Left ventricle myocardium superior (tissue), 1 donor: ENCODE measurements around the gene KDM8. TPM values are rescaled to one million over a fixed set of nuclear protein-coding genes. Genes with fewer than 3 reads are reported as not detected.
A peak's percentile ranks its signal among the peaks of the same experiment; 100 is the strongest.
"Not testable (repeated sequence)": the region's sequence is repeated elsewhere in the genome, so short reads cannot be mapped to it uniquely, and the experiment has no call there.

Source experiments
- ATAC-seq: fragments of 200-7000 bp; cut with Tn5 transposase; one replicate; pipeline ENCODE4 v1.9.1; 2020; ENCODE audit warnings: mild to moderate bottlenecking, moderate library complexity
- DNase-seq: peaks from one replicate; pipeline ENCODE4 v3.0.0-alpha.2; 2020
- intact Hi-C: fragments of 100-400 bp; cut with micrococcal nuclease; formaldehyde crosslinking; loops from one replicate; pipeline ENCODE4 v1.11.0; 2022
- total RNA-seq: library from RNA; stranded (reverse); fragmentation: NEBNext Ultra II Directional; extraction: Animal tissue kit (Norgen Biotek cat#: 25700); gene quantifications from one replicate; pipeline ENCODE4 v1.2.1, GENCODE V29; 2021
- donor health status: DM: no; HTN: yes; CAD: no; lungs with severe emphysema.

The KDM8 gene
- total RNA-seq, 1 donor from 2014 or later, result 3.7 TPM

DNA sequence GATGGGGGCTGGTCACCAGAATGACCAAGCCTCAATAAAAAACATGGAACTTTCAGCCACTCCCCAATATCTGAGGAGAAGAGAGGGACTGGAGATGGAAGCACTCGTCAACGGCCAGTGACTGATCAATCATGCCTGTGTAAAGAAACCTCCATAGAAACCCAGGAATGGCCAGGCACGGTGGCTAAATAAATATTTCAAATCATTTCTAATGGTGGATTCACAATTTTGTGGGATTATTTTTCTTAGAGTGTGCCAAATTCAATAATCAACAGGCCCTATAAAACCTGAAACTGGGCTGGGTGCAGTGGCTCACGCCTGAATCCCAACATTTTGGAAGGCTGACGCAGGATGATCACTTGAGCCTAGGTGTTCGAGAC, 48.9 kb downstream of the KDM8 start:
- DNase-seq (no peak), ATAC-seq (no peak)
- intact Hi-C loops, result no loop called here

DNA sequence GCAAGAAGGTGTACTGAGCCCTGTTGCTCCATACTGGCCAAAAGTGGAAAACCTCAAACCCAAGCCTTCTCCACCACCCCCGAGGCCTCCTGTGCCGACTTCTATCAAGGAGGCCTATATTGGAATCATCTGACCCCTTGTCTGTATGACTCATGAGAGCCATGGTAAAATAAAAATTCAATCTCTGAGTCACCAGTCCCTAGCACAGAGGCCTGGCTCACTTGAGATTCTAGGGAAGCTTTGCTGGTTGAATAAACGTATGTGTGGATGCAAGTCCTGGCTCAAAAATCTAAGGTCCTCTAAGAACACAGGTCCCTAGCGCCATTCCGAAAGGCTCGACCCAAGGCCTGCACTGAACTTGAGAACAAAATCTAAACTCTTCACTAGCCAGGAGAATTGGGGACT, 50.2 kb downstream of the KDM8 start:
- intact Hi-C loops, result no loop called here
- DNase-seq, result no peak
- ATAC-seq, result peak; percentile 34

DNA sequence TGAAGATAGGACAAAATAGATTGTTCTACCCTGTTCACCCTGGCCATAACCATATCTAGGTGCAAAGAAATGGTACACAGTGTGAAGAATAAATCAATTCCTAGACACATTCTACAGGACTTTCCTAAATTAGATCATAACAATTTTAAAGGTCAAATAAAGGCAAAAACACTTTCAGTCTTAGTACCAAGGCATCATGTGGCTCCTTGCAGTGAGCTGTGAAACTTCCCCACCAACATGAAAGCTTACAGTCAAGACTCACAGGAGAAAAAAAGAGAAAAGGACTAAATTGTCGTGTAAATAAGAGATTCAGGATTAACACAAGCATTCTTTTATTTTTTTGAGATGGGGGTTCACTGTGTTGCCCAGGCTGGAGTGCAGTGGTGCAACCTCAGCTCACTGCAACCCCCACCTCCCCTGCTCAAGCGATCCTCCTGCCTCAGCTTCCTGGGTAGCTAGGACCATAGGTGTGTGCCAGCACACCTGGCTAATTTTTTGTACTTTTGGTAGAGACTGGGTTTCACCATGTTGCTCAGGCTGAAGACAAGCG, 51.0 kb downstream of the KDM8 start:
- DNase-seq, result no peak
- no peak for ATAC-seq
- intact Hi-C loops, result no loop called here

DNA sequence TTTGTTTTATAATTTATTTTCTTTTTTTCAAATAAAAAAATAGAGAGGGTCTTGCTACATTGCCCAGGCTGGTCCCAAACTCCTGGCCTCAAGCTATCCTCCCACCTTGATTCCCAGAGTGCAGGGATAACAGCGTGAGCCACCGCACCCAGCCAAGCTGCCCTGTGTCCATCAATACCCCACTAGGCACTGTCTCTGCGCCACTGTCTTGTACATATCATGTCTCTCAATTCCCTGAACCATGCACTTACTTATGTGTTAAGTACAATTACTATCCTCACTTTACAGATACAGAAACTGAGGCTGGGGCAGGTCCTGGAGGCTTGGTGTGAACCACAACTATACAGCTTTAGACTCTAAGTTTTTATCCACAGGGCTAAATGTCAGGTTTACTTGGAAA, 53.5 kb downstream of the KDM8 start:
- ATAC-seq (no peak), DNase-seq (no peak)
- intact Hi-C loops, result no loop called here

DNA sequence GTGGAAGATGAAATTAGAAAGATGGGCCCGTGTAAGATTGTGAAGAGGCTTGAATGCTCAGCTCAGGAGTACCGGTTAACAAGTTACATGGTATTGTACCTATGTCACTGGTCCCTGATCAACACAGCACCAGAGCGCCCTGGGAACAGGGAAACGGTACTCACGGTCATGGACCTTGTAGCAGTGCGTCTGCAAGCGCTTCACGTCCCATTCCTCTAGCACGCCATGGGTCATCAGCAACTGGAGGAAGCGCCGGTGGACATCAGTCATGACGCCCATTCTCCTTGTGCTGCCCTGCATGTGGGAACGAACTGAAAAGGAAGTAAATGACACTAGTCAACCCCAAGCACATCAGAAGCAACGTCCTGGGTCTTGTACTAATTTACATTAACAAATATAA, 53.9 kb downstream of the KDM8 start:
- intact Hi-C loops, result no loop called here
- no peak for ATAC-seq
- DNase-seq, result no peak

DNA sequence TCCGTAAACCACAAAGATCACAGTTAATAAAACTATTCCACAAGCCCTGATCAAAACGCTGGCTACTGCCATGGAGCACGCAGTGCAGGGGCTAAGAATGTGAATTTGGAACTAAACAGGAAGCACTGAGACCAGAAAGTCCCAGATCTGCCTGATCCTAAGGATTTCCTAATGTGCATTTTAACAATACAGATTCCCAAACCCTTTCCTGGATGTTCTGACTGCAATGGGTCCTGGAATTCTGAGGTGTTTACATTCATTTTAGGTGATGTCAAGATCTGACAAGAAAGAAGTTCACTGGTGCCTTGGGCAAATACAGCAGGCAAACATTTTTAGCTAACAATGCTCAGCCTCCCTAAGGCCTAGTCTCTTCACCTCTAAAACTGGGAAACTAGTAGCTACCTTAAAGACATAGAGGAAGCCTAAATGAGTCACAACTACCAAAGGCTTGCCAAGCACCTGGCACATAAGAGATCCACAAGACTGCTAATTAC, 55.0 kb downstream of the KDM8 start:
- DNase-seq (no peak), ATAC-seq (peak; percentile 23)
- intact Hi-C loops, result no loop called here

DNA sequence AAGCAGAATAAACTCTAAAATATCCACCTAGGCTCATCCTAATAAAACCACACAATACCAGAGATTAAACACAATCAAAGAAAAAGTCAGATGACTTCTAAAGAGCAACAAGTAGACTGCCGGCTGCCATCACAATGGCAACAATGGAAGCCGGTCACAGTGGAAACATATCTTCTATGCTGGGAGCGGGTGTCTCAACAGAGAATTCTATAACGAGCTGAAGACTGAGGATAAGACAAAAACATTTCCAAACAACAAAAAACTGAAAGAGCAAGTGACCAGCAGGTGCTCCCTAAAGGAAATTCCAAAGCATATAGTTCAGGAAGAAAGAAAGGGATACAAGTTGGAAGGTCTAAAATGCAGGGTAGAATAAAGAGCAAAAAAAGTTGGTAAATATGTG, 56.4 kb downstream of the KDM8 start:
- DNase-seq, result no peak
- intact Hi-C loops, result no loop called here
- ATAC-seq, result no peak

DNA sequence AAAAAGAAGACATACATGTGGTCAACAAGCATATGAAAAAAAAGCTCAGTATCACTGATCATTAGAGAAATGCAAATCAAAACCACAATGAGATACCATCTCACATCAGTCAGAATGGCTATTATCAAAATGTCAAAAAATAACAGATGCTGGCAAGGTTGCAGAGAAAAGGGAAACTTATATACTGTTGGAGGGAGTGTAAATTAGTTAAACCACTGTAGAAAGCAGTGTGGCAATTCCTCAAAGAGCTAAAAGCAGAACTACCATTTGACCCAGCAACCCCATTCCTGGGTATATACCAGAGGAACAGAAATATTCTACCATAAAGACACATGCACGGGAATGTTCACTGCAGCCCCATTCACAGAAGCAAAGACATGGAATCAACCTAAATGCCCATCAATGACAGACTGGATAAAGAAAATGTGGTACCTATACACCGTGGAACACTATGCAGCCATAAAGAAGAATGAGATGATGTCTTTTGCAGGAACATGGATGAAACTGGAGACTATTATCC, 59.6 kb downstream of the KDM8 start:
- ATAC-seq, DNase-seq, intact Hi-C loops: not testable (repeated sequence)

DNA sequence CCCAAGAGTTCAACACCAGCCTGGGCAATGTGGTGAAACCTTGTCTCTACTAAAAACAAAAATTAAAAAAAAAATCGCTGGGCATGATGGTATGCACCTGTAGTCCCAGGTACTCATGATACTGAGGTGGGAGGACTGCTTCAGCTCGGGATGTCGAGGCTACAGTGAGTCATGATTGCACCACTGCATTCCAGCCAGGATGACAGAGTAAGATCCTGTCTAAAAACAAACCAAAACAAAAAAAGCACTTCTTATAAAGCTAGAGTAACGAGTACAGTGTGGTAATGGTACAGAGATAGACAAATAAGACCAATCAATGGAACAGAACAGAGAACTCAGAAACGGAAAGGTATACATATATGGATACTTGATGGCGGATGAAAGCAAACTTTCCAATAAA, 60.8 kb downstream of the KDM8 start:
- ATAC-seq (no peak), DNase-seq (no peak)
- intact Hi-C loops, result no loop called here

DNA sequence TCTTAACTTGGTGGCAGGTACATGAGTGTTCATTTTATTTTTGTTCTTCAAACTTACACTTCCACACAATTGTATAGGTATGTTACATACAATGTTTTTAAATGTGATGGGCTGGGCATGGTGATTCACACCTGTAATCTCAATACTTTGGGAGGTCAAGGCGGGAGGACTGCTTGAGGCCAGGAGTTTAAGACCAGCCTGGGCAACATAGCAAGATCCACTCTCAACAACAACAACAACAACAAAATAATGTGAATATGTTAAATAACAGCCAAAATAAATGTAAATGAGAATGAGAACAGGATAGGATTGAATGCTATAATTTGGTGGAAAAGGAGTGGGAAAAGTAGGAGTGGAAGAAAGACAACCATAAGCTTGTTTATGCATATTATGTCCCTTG, 62.7 kb downstream of the KDM8 start:
- ATAC-seq (no peak), DNase-seq (no peak)
- intact Hi-C loops, result no loop called here

DNA sequence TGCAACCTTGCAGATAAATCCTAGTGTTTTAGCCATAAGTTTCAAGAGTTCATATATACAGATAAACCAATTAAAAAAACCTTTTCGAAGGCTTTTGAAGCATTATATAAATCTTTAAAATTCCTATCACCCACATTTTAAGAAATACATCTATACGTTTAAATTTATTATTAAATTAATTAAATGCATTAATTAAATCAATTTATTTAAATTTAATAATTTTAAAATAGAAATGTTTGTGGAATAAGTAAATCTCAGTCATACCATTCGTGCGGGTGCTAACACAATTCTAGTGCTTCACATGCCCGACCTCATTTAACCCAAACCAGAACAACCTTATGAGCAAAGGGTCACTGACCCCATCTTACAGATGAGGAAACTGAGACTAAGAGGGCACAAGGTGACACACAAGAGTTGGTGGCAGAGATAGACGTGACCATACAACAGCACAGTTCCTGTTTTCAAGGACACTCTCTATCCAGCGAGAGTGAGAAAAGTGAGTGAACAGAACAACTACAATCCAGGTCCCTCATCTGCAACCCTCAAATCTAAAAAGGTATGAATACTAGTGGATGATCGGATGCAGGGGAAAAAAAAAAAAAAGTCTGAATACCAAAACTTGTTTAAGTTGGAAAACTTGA, 63.8 kb downstream of the KDM8 start:
- DNase-seq (no peak), ATAC-seq (no peak)
- intact Hi-C loops, result no loop called here

DNA sequence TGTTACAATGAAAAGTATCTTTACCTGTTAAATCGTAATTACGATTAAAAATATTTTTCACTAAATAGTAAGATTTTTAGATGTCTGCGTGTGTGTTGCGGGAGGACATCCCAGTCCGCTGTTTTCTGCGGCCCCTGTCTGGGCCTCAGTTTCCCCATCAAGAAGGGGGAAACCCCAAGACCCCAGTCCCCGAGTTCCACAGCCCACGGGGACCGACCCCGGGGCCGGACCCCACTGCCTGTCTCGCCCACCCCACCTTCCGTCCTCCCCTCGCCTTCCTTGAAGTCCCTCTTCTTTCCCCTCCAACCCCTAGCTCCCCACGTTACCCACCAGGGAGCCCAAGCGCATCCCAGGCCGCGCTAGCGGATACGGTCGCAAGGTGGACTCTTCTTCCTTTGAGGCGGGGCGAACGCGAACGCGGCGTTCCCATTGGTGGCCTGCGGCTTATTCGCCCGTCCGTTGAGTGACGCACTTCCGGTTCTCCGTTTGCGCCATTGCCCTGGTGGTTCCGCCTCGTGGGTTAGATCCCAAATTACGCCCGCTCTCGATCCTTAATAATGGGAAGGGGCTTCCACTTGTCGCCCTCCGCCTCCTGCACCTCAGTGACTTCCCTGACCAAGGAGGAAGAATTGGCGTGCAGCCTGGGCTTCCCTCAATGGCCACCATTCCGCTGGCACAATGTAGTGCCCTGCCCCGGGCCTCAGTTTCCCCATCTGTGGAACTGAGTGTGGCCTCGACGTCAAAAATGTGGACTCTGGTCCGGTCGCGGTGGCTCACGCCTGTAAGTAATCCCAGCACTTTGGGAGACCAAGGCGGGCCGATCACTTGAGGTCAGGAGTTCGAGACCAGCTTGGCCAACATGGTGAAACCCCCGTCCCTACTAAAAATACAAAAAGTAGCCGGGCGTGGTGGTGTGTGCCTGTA, 65.3 kb downstream of the KDM8 start, which contains the start of gene NSMCE1:
NSMCE1 (minus strand) TSS at position 397 of the 924 bp plus-strand sequence. CDS start 11,202 bp downstream, outside the sequence.
- intact Hi-C loops, result no loop called here
- ATAC-seq, result peak; percentile 100
- DNase-seq, result peak; percentile 99

DNA sequence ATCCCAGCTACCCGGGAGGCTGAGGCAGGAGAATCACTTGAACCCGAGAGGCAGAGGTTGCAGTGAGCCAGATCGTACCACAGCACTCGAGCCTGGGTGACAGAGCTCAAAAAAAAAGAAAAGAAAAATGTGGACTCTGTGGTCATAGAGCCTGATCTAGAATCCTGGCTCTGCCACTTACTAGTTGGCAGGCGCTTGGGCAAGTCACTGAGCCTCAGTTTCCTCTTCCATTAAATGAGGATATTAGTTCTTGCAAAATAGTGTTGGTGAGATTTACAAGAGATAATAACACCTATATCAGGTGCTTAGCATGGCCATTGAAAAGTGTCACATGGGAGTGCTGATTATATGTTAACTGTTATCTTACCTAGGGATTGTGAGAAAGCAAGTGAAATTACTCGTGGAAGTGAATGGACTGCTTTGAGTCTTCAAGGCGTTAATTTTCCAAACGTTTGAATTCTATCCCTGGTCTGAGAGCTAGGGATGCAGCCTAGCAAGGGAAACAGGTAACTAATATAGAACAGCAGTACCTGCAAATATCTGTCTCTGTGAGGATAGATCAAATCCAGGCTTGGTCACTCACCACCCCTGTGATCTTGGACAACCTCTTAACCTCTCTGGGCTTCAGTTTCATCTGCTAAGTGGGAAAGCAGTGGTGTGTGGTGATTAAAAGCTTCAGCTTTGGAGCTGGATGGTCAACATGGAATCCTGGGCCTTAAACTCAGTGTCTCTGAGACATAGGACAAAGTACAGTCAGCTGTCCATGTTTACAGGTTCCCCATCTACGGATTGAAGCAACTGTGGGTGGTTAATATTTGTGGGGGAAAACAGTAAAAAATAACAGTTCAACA, 66.2 kb downstream of the KDM8 start:
- intact Hi-C loops, result no loop called here
- DNase-seq (no peak), ATAC-seq (no peak)

DNA sequence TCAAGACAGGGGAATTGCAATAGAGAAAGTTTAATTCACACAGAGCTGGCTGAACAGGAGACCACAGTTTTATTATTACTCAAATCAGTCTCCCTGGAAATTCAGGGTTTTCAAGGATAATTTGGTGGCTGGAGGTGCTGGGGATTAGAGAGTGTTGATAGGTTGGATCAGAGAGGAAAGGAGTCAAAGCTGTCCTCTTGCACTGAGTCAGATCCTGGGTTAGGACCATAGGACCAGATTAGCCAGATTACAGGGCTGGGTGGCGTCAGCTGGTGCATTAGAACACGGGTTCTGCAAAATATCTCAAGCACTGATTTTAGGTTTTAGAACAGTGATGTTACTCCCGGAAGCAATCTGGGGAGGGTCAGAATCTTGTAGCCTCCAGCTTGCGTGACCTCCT, 67.0 kb downstream of the KDM8 start:
- intact Hi-C loops, result no loop called here
- no peak for DNase-seq
- ATAC-seq, result no peak

Other genes starting within 250 kb of the KDM8 start
- not detected for gene C16orf82, start 136.6 kb upstream of the KDM8 start, total RNA-seq
- gene NSMCE1, start 65.2 kb downstream of the KDM8 start, total RNA-seq, result 34.2 TPM
- 9.8 TPM for gene IL4R, start 110.4 kb downstream of the KDM8 start, total RNA-seq
- 0.07 TPM for gene IL21R, start 198.6 kb downstream of the KDM8 start, total RNA-seq